NT2/D1 (cell line): ENCODE measurements around the gene TRIM14.

Experiments used
- SUZ12 ChIP-seq: IDR thresholded peaks from 2 replicates; pipeline ENCODE4 v1.6.1; 2011; ENCODE audit not compliant: insufficient read length, insufficient read depth; ENCODE audit errors: extremely low read depth
- YY1 ChIP-seq: IDR thresholded peaks from 2 replicates; pipeline ENCODE4 v1.6.1; 2011; ENCODE audit not compliant: insufficient read length, insufficient read depth

- TF ChIP-seq YY1 (no peak), SUZ12 (no peak)
These were observed at the start of gene TRIM14 for GRCh38 chr9:98118640-98119601.
